Vagina (tissue), 2 donors: Measurements from ENCODE around the gene TOMM20. TPM values are rescaled to one million over a fixed set of nuclear protein-coding genes. Genes with fewer than 3 reads are reported as not detected.
A peak's percentile ranks its signal among the peaks of the same experiment; 100 is the strongest.
"Not testable (repeated sequence)": the region's sequence is repeated elsewhere in the genome, so short reads cannot be mapped to it uniquely, and the experiment has no call there.

Experiments used
- DNase-seq, 2 donors: peaks; one replicate each; pipeline ENCODE4 v3.0.0-alpha.2; 2017; ENCODE audit errors: extremely low spot score in 2 of 2
- H3K27ac ChIP-seq: fragments of 200-600 bp; sonication (generic); one replicate; pipeline ENCODE4 v1.5.1; 2019
- H3K27me3 ChIP-seq: fragments of 200-600 bp; sonication (generic); one replicate; pipeline ENCODE4 v1.5.1; 2019
- H3K36me3 ChIP-seq, 2 donors: fragments of 200-600 bp; sonication (generic); one replicate each; pipeline ENCODE4 v1.5.1; 2017 to 2019
- H3K4me1 ChIP-seq: fragments of 200-600 bp; sonication (generic); one replicate; pipeline ENCODE4 v1.5.1; 2019
- H3K4me3 ChIP-seq, 2 donors: fragments of 200-600 bp; sonication (generic); 1 replicate in 1 of 2; 2 replicates in 1 of 2; pipeline ENCODE4 v1.5.1; 2016 to 2019
- H3K9me3 ChIP-seq: fragments of 200-600 bp; sonication (generic); one replicate; pipeline ENCODE4 v1.5.1; 2019
- POLR2A ChIP-seq, 2 donors: fragments of 450-650 bp; IDR thresholded peaks; one replicate each; pipeline ENCODE4 v1.6.1; 2017; ENCODE audit warnings: antibody characterized with exemption in 2 of 2, mild to moderate bottlenecking in 2 of 2, moderate library complexity in 2 of 2
- POLR2AphosphoS5 ChIP-seq, 2 donors: sonication (generic); formaldehyde crosslinking; IDR thresholded peaks; one replicate each; pipeline ENCODE4 v1.9.0; 2017; ENCODE audit warnings: antibody characterized with exemption in 2 of 2, mild to moderate bottlenecking in 2 of 2, low read depth in 1 of 2; ENCODE audit not compliant: insufficient read depth in 1 of 2
- intact Hi-C: fragments of 100-400 bp; cut with DNase I; formaldehyde crosslinking; loops from one replicate; pipeline ENCODE4 v1.15.1; 2023
- total RNA-seq: library from RNA; depleted of rRNA; stranded (reverse); fragments of >200 nt; gene quantifications from one replicate; pipeline ENCODE4 v1.2.3, GENCODE V29; 2016
- TF ChIP-seq, protein P1 (sequence below), 3 experiments: fragments of 450-650 bp in 2 of 3; fragments of 200-600 bp in 1 of 3; sonication (generic) in 1 of 3; IDR thresholded peaks; one replicate each; pipeline ENCODE4 v1.5.1; 2017 to 2019; ENCODE audit warnings: antibody characterized with exemption in 3 of 3, mild to moderate bottlenecking in 2 of 3, moderate library complexity in 2 of 3

TOMM20 gene
- total RNA-seq, 1 donor from 2014 or later, result 71.9 TPM

DNA sequence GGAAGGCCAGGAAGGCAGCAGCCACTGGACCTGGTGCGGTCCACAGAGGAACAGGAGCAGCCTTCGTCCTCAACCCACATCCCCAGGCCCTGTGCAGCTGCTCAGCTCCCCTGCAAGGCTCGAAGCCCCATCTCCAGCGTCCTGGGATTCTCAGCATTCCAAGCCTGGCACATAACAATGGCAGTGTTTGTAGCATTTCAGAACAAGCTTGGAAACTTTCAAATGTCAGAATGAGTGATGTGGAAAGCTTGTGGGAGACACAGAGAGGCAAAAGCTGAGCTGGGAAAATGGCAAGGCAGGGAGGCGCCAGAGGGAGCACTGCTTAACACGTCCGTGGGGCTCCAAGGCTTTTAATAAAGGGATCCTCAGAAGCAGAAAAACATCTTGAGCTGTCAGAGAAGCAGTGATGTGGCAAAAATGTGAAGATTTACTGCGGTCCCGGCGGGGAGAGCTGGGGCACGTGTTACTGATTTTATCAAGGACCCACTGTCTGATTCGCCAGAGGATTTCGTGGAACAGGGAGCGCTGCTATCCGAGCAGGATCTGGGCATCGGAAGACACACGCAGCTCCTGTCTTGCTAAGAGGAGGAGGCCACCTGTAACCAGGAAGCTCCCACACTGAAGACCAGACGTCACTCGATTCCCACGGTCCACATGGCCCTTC, 38.1 kb downstream of the TOMM20 start:
- TF ChIP-seq, protein P1, sequence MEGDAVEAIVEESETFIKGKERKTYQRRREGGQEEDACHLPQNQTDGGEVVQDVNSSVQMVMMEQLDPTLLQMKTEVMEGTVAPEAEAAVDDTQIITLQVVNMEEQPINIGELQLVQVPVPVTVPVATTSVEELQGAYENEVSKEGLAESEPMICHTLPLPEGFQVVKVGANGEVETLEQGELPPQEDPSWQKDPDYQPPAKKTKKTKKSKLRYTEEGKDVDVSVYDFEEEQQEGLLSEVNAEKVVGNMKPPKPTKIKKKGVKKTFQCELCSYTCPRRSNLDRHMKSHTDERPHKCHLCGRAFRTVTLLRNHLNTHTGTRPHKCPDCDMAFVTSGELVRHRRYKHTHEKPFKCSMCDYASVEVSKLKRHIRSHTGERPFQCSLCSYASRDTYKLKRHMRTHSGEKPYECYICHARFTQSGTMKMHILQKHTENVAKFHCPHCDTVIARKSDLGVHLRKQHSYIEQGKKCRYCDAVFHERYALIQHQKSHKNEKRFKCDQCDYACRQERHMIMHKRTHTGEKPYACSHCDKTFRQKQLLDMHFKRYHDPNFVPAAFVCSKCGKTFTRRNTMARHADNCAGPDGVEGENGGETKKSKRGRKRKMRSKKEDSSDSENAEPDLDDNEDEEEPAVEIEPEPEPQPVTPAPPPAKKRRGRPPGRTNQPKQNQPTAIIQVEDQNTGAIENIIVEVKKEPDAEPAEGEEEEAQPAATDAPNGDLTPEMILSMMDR (IDR thresholded peaks at IDR 0.05), result no peak
- TF ChIP-seq POLR2AphosphoS5 (IDR thresholded peaks at IDR 0.05; ENCODE audit: insufficient read depth in 1 of 2, low read depth in 1 of 2) (no peak), POLR2A (IDR thresholded peaks at IDR 0.05) (no peak)
- intact Hi-C loops, result no loop called here
- no peak overlapping the region for H3K4me3 ChIP-seq
- H3K36me3 ChIP-seq, result no peaks in the 10 kb centered on the region
- H3K27ac ChIP-seq, result no peak overlapping the region
- peaks cover 7% of the 10 kb centered on the region for H3K4me1 ChIP-seq
- H3K9me3 ChIP-seq, result no peaks in the 10 kb centered on the region
- no peak for DNase-seq
- no peaks in the 10 kb centered on the region for H3K27me3 ChIP-seq

DNA sequence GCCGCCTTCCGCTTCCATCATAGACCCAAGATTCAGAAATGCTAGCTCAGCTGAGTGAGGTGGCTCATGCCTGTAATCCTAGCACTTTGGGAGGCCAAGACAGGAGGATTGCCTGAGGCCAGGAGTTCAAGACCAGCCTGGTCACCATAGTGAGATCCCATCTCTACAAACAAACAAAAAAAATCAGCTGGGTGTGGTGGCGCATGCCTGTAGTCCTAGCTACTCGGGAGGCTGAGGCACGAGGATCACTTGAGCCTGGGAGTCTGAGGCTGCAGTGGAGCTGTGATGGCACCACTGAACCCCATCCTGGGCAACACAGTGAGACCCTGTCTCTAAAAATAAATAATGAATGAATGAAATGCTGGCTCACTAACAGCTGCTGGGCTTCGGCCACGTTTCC, 39.7 kb downstream of the TOMM20 start:
- TF ChIP-seq, protein P1 (IDR thresholded peaks at IDR 0.05), result no peak
- TF ChIP-seq POLR2A (IDR thresholded peaks at IDR 0.05), result no peak
- TF ChIP-seq POLR2AphosphoS5 (IDR thresholded peaks at IDR 0.05; ENCODE audit: insufficient read depth in 1 of 2, low read depth in 1 of 2), result no peak
- no peaks in the 10 kb centered on the region for H3K9me3 ChIP-seq
- no peak overlapping the region for H3K27ac ChIP-seq
- no peak for DNase-seq
- H3K4me3 ChIP-seq, result no peak overlapping the region
- intact Hi-C loops, result no loop called here
- H3K4me1 ChIP-seq, result peaks cover 11% of the 10 kb centered on the region
- H3K27me3 ChIP-seq, result no peaks in the 10 kb centered on the region
- no peaks in the 10 kb centered on the region for H3K36me3 ChIP-seq

DNA sequence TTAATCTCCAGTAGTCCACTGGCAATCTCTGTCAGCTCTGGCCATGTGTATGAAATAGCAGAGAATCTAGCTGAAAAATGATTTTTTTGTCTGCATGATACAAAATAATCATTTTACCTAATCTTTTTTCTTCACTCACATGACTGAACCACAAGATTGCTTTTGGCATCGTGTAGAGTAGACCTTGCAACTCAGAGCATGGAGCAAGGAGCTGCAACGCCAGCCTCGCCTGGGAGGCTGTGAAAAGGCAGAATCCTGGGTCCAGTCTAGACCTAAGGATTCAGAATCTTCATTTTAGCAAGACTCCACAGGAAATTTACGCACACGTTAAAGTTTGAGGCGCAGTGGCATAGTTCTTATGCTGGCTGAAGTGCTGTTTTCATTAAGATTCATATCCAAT, 40.2 kb downstream of the TOMM20 start:
- Histone ChIP-seq H3K36me3 (no peaks in the 10 kb centered on the region), H3K9me3 (no peaks in the 10 kb centered on the region), H3K4me1 (peaks cover 12% of the 10 kb centered on the region), H3K4me3 (no peak overlapping the region), H3K27ac (no peak overlapping the region), H3K27me3 (no peaks in the 10 kb centered on the region)
- DNase-seq, result no peak
- TF ChIP-seq POLR2AphosphoS5 (IDR thresholded peaks at IDR 0.05; ENCODE audit: insufficient read depth in 1 of 2, low read depth in 1 of 2) (no peak), POLR2A (IDR thresholded peaks at IDR 0.05) (no peak)
- TF ChIP-seq, protein P1 (IDR thresholded peaks at IDR 0.05), result no peak
- intact Hi-C loops, result no loop called here

DNA sequence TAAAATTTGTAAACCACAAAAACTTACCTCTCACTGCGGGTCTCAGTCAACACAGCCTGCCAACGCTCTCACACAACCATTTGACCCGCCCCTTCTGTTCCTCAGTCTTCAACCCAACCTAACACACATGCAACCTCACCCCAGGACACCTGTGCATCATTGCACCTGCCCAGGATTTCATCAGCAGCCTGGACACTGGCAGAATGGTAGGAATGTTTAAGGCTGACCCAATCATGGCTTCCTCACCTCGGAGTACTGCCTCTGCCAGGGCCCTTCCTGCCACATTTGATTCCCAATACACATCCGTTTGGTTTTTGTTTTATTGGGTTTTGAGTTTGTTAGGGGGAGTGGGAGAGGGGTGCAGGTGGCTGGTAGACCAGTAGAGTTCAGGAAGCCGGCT, 40.7 kb downstream of the TOMM20 start:
- no peaks in the 10 kb centered on the region for H3K9me3 ChIP-seq
- no peak for DNase-seq
- TF ChIP-seq, protein P1 (IDR thresholded peaks at IDR 0.05), result no peak
- no peak for TF ChIP-seq POLR2AphosphoS5 (IDR thresholded peaks at IDR 0.05; ENCODE audit: insufficient read depth in 1 of 2, low read depth in 1 of 2)
- no peak for TF ChIP-seq POLR2A (IDR thresholded peaks at IDR 0.05)
- no peak overlapping the region for H3K4me3 ChIP-seq
- no peak overlapping the region for H3K27ac ChIP-seq
- H3K4me1 ChIP-seq, result peaks cover 13% of the 10 kb centered on the region
- intact Hi-C loops, result no loop called here
- H3K27me3 ChIP-seq, result no peaks in the 10 kb centered on the region
- no peaks in the 10 kb centered on the region for H3K36me3 ChIP-seq

DNA sequence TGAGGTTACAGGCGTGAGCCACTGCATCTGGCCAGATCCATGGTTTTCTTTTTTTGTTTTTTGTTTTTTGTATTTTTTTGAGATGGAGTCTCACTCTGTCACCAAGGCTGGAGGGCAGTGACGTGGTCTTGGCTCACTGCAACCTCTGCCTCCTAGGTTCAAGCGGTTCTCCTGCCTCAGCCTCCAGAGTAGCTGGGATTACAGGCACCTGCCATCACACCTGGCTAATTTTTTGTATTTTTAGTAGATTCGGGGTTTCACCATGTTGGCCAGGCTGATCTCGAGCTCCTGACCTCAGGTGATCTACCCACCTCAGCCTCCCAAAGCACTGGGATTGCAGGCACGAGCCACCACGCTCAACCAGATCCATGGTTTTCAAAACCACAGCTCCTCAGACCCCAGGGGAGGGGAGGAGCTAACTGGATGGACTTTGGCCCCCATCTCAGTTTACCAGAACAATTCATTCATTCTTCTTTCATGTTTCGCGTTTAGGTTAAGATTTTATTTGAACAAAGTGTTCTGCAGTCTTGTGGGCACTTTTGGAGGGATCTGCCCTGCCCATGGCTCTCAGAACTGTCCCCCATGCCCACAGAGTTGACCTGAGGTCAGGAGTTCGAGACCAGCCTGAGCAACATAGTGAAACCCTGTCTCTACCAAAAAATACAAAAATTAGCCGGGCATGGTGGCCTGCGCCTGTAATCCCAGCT, 43.1 kb downstream of the TOMM20 start:
- H3K9me3 ChIP-seq, DNase-seq, H3K27ac ChIP-seq, H3K4me3 ChIP-seq, H3K36me3 ChIP-seq, H3K27me3 ChIP-seq, intact Hi-C loops: not testable (repeated sequence)
- H3K4me1 ChIP-seq, result peaks cover 30% of the 10 kb centered on the region

DNA sequence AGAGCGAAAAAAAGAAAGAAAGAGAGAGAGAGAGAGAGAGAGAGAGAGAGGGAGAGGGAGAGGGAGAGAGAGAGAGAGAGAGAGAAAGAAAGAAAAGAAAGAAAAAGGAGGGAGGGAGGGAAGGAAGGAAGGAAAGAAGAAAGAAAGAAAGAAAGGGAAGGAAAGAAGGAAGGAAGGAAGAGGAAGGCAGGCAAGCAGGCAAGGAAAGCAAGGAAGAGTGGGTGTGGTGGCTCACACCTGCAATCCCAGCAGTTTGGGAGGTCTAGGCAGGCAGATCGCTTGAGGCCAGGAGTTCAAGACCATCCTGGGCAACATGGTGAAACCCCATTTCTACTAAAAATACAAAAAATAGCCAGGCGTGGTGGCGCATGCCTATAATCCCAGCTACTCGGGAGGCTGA, 47.8 kb downstream of the TOMM20 start:
- not testable (repeated sequence) for H3K27me3 ChIP-seq, H3K4me3 ChIP-seq, DNase-seq, H3K36me3 ChIP-seq, H3K9me3 ChIP-seq
- H3K27ac ChIP-seq, result peak overlapping the region; percentile 83
- peaks cover 76% of the 10 kb centered on the region for H3K4me1 ChIP-seq
- intact Hi-C loops, result loop anchor here (5.0 kb wide), 3 partner anchors 103 to 583 kb away; no protein-coding TSS in a partner anchor

DNA sequence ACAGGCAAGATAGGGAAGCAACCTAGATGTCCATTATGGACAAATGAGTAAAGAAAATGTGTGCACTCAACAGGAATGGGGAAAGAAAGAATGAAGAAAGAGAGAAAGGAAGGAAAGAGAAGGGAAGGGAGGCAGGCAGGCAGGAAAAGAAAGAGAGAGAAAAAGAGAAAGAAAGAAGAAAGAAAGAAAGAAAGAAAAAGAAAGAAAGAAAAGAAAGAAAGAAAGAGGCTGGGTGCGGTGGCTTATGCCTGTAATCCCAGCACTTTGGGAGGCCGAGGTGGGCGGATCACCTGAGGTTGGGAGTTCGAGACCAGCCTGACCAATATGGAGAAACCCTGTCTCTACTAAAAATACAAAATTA, 48.4 kb downstream of the TOMM20 start:
- DNase-seq, H3K9me3 ChIP-seq, H3K36me3 ChIP-seq, H3K4me3 ChIP-seq, H3K27me3 ChIP-seq: not testable (repeated sequence)
- Histone ChIP-seq H3K27ac (peak overlapping the region; percentile 78), H3K4me1 (peaks cover 81% of the 10 kb centered on the region)
- intact Hi-C loops, result loop anchor here (5.0 kb wide), 3 partner anchors 103 to 583 kb away; no protein-coding TSS in a partner anchor
